ENCODE measurements around the gene TDRD7. TPM values are rescaled to one million over a fixed set of nuclear protein-coding genes. Genes with fewer than 3 reads are reported as not detected.

TDRD7 gene
- total and polyA plus RNA-seq, 2 of the 8 experiments (the other 6 are each of a cell fraction or from before 2014, with no cell fraction given): 1.2 to 2.3 TPM

GRCh38 chr9:97502222-97502983 lies 90.5 kb downstream of the TDRD7 start:
- Histone ChIP-seq H4K91ac (replicated peaks; ENCODE audit: insufficient read length, low read length) (no peak overlapping the region), H3K18ac (ENCODE audit: extremely low read depth, low read length) (no peak overlapping the region; the same call in 1 of the 2 replicates), H3K79me1 (ENCODE audit: low read depth, low read length) (no peaks in the 10 kb centered on the region), H3K4me3 (ENCODE audit: extremely low read depth in 1 of 4, insufficient read depth in 2 of 4, low read depth in 3 of 4, low read length in 4 of 4) (peak overlapping the region; percentile 38 to 69 (median 57)), H2AFZ (ENCODE audit: low read length) (peak overlapping the region; percentile 74), H2BK5ac (ENCODE audit: low read depth, low read length) (no peak overlapping the region), H3K4ac (replicated peaks; ENCODE audit: insufficient read length, low read depth, low read length) (no peak overlapping the region), H4K20me1 (replicated peaks in 1 of 2; ENCODE audit: control insufficient read depth in 1 of 2, insufficient read depth in 2 of 2, low read length in 2 of 2) (no peaks in the 10 kb centered on the region), H3K14ac (ENCODE audit: insufficient read length) (no peak overlapping the region), H3K27me3 (replicated peaks in 1 of 4; ENCODE audit: control insufficient read depth in 3 of 4, extremely low read depth in 1 of 4, insufficient read depth in 3 of 4, low read length in 3 of 4) (peaks cover 39 to 60% (median 50%) of the 10 kb centered on the region in 4 experiments), H3K79me2 (ENCODE audit: control insufficient read depth in 1 of 2, insufficient read depth in 2 of 2, low read length in 2 of 2) (no peaks in the 10 kb centered on the region), H4K8ac (ENCODE audit: extremely low read depth, insufficient read depth, low read length) (0 out of 2 replicates have a peak overlapping the region, but pooled peaks have one; percentile 12), H2BK15ac (ENCODE audit: low read length) (peak overlapping the region; percentile 46; the same call in 1 of the 2 replicates), H4K5ac (ENCODE audit: insufficient read length, low read depth, low read length) (no peak overlapping the region), H3K4me1 (replicated peaks in 1 of 4; ENCODE audit: control insufficient read depth in 3 of 4, insufficient read depth in 4 of 4, low read length in 3 of 4) (peaks cover 0 to 6% (median 5%) of the 10 kb centered on the region in 4 experiments; a peak in 5 of 7 replicates), H3K27ac (ENCODE audit: low read depth, low read length) (no peak overlapping the region), H3K56ac (replicated peaks; ENCODE audit: insufficient read length, low read depth, low read length) (no peak overlapping the region), H2BK20ac (ENCODE audit: low read length) (no peak overlapping the region), H3K36me3 (ENCODE audit: control insufficient read depth in 2 of 4, insufficient read depth in 4 of 4, low read length in 3 of 4) (no peaks in the 10 kb centered on the region), H3K9me3 (ENCODE audit: insufficient read depth in 2 of 2, low read depth in 1 of 2, low read length in 1 of 2) (peaks cover 0 to 10% of the 10 kb centered on the region in 2 experiments; a peak in 1 of 4 replicates), H3K23me2 (ENCODE audit: low read depth, low read length) (peaks cover 15% of the 10 kb centered on the region), H2BK12ac (ENCODE audit: low read depth, low read length) (peak overlapping the region; percentile 55; the same call in 1 of the 2 replicates), H3K23ac (ENCODE audit: insufficient read length) (no peak overlapping the region), H2AK5ac (ENCODE audit: low read depth, low read length) (no peak overlapping the region), H2BK120ac (replicated peaks; ENCODE audit: low read depth, low read length) (no peak overlapping the region), H3K4me2 (ENCODE audit: insufficient read depth in 1 of 2, low read depth in 2 of 2, low read length in 2 of 2) (peak overlapping the region; percentile 93 to 98), H3K9ac (replicated peaks in 1 of 4; ENCODE audit: extremely low read depth in 1 of 4, low read depth in 3 of 4, low read length in 3 of 4) (no peak overlapping the region)
- CTCF ChIA-PET (ENCODE audit: partially characterized antibody): interaction anchor here (0.7 to 6.0 kb wide), 25 partner anchors 9 to 645 kb away, joined by 3 to 53 read pairs (median 5); no protein-coding TSS in a partner anchor
- POLR2A ChIA-PET (ENCODE audit: partially characterized antibody): interaction anchor here (0.7 to 2.0 kb wide), 6 partner anchors 19 to 96 kb away, joined by 3 to 6 read pairs (median 4); no protein-coding TSS in a partner anchor
- FAIRE-seq (no peak), DNase-seq (ENCODE audit: low read depth in 1 of 2, low spot score in 2 of 2) (peak; percentile 9 to 75)
- WGBS, 2 experiments (ENCODE audit: extremely low coverage in 1 of 2, insufficient coverage in 1 of 2, insufficient read length in 1 of 2, insufficient replicate concordance in 2 of 2, low coverage in 1 of 2, low lambda C conversion rate in 2 of 2, missing lambda C conversion rate in 1 of 2): 3% methylated on average over 46 of the region's 49 CpGs; no CpG with 5 or more reads in 1 of the 2 experiments
- TF ChIP-seq KDM4A (IDR thresholded peaks at IDR 0.05; ENCODE audit: low read depth, low read length, severe bottlenecking) (peak; percentile 65), POU5F1 (IDR thresholded peaks at IDR 0.05; ENCODE audit: low read depth, low read length) (no peak), EZH2 (IDR thresholded peaks at IDR 0.05; ENCODE audit: low read depth, low read length, severe bottlenecking) (peak; percentile 85), CTBP2 (IDR thresholded peaks at IDR 0.05; ENCODE audit: borderline replicate concordance, insufficient read depth, insufficient read length, low read length) (peak; percentile 74), SIRT6 (IDR thresholded peaks at IDR 0.05; ENCODE audit: low read length) (no peak), SUZ12 (IDR thresholded peaks at IDR 0.05; ENCODE audit: low read length) (peak; percentile 87), RBBP5 (IDR thresholded peaks at IDR 0.05; ENCODE audit: borderline replicate concordance, low read depth, low read length) (peak; percentile 28; the same call in 1 of the 2 replicates), KDM1A (IDR thresholded peaks at IDR 0.05; ENCODE audit: borderline replicate concordance, low read length) (no peak), JUN (IDR thresholded peaks at IDR 0.05; ENCODE audit: low read depth, low read length) (no peak), NRF1 (IDR thresholded peaks at IDR 0.05; ENCODE audit: low read depth, low read length) (0 out of 2 replicates have a peak, but pooled peaks have one; percentile 6)

All from H1 (cell line).